Measurements from ENCODE around the gene NR4A2. TPM values are rescaled to one million over a fixed set of nuclear protein-coding genes. Genes with fewer than 3 reads are reported as not detected.

Gene NR4A2
- 0.25 TPM in 1 of 2 replicates, not detected in the other for total RNA-seq

GRCh38 chr2:156332534-156333273 is at the start of gene NR4A2:
Gene NR4A2 (minus strand): TSS chr2:156332721. CDS start chr2:156330186, 2,535 bp downstream.

Other genes starting within 250 kb of the NR4A2 start
- 19.1 and 25.9 TPM in 2 replicates for gene GPD2, start 103.7 kb upstream of the NR4A2 start, total RNA-seq

Measured in mesangial cell (primary cell).